Gastrocnemius medialis (tissue), 4 donors: ENCODE measurements around the gene LSM14A. TPM values are rescaled to one million over a fixed set of nuclear protein-coding genes. Genes with fewer than 3 reads are reported as not detected.

ENCODE experiments used
- ATAC-seq, 2 donors: fragments of 150-250 bp; one replicate each; pipeline ENCODE4 v1.9.1; 2016
- DNase-seq, 2 donors: peaks; one replicate each; pipeline ENCODE4 v3.0.0-alpha.2; 2019
- H3K27ac ChIP-seq, 4 donors: fragments of 200-600 bp; sonication (generic); 1 replicate in 1 of 4; 2 replicates in 3 of 4; pipeline ENCODE4 v1.5.1; 2016 to 2018; ENCODE audit warnings: mild to moderate bottlenecking in 2 of 4, moderate library complexity in 1 of 4
- H3K27me3 ChIP-seq, 3 donors: fragments of 200-600 bp; sonication (generic) in 2 of 3; 1 replicate in 1 of 3; 2 replicates in 2 of 3; pipeline versions ENCODE4 v1.5.1 to v1.6.0; 2016 to 2019; ENCODE audit warnings: mild to moderate bottlenecking in 1 of 3, moderate library complexity in 1 of 3
- H3K36me3 ChIP-seq, 2 donors: fragments of 200-600 bp; sonication (generic) in 1 of 2; one replicate each; pipeline ENCODE4 v1.5.1; 2017 to 2018
- H3K4me1 ChIP-seq, 2 donors: fragments of 200-600 bp; sonication (generic) in 1 of 2; one replicate each; pipeline ENCODE4 v1.5.1; 2016 to 2017; ENCODE audit warnings: mild to moderate bottlenecking in 2 of 2
- H3K4me3 ChIP-seq, 4 donors: fragments of 200-600 bp; sonication (generic) in 3 of 4; 1 replicate in 1 of 4; 2 replicates in 3 of 4; pipeline ENCODE4 v1.5.1; 2016 to 2019; ENCODE audit warnings: mild to moderate bottlenecking in 2 of 4
- H3K9me3 ChIP-seq, 3 donors: fragments of 200-600 bp; sonication (generic) in 2 of 3; 1 replicate in 1 of 3; 2 replicates in 2 of 3; pipeline ENCODE4 v1.5.1; 2016 to 2019
- POLR2A ChIP-seq, 2 donors: fragments of 450-650 bp; IDR thresholded peaks; one replicate each; pipeline ENCODE4 v1.6.1; 2017; ENCODE audit warnings: antibody characterized with exemption in 2 of 2, mild to moderate bottlenecking in 2 of 2, moderate library complexity in 2 of 2
- in situ Hi-C, 4 donors: fragments of 200-750 bp; cut with MboI; loops; one replicate each; pipeline versions ENCODE4 v1.15.0 to v1.8.0; 2017; ENCODE audit warnings: low sequenced_read_pairs in 4 of 4
- intact Hi-C: fragments of 100-400 bp; cut with DNase I; formaldehyde crosslinking; loops from one replicate; pipeline ENCODE4 v1.15.1; 2023; ENCODE audit warnings: low total_unique reads
- total RNA-seq, 4 donors: library from RNA; depleted of rRNA; stranded (reverse); fragments of >200 nt; gene quantifications; one replicate each; pipeline versions ENCODE4 v1.1.0 to v1.2.3, GENCODE V29; 2016
- TF ChIP-seq, protein P1 (sequence below), 5 experiments: fragments of 450-650 bp in 3 of 5; fragments of 200-600 bp in 2 of 5; sonication (generic) in 2 of 5; IDR thresholded peaks in 4 of 5; conservative IDR thresholded peaks in 1 of 5; 1 replicate in 4 of 5; 2 replicates in 1 of 5; pipeline ENCODE4 v1.5.1; 2016 to 2019; ENCODE audit warnings: antibody characterized with exemption in 5 of 5, mild to moderate bottlenecking in 3 of 5, moderate library complexity in 3 of 5

Gene LSM14A
- total RNA-seq, 4 donors from 2014 or later: 104 to 120 (median 115) TPM

DNA sequence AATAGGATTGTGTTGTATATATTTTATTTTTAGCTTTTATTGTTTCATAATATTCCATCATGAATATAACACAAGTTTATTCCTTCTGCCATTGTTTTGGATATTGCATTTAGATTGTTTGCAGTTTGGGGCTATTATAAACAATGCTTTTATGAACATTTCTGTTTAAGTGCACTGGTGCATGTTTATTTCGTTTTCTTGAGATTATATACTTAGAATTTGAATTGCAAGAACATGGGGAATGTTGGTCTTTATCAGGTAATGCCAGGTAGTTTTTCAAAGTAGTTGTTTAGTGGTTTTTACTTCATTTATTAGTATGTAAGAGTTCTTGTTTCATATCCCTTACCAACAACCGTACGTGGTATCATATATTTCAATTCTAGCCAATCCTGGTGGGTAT lies 4.3 kb downstream of the LSM14A start:
- Histone ChIP-seq H3K9me3 (no peaks in the 10 kb centered on the region), H3K27me3 (no peaks in the 10 kb centered on the region), H3K27ac (peak overlapping the region in 3 of 4 donors; percentile 4 to 98 (median 98)), H3K4me1 (peaks cover 74 to 76% of the 10 kb centered on the region in 2 donors), H3K36me3 (no peaks in the 10 kb centered on the region), H3K4me3 (peak overlapping the region in 1 of 4 donors; percentile 27)
- intact Hi-C loops: loop anchor here (5.0 kb wide), 1 partner anchor 41 kb away; no protein-coding TSS in a partner anchor
- DNase-seq: no peak
- ATAC-seq: no peak
- in situ Hi-C loops: no loop called here
- TF ChIP-seq, protein P1, sequence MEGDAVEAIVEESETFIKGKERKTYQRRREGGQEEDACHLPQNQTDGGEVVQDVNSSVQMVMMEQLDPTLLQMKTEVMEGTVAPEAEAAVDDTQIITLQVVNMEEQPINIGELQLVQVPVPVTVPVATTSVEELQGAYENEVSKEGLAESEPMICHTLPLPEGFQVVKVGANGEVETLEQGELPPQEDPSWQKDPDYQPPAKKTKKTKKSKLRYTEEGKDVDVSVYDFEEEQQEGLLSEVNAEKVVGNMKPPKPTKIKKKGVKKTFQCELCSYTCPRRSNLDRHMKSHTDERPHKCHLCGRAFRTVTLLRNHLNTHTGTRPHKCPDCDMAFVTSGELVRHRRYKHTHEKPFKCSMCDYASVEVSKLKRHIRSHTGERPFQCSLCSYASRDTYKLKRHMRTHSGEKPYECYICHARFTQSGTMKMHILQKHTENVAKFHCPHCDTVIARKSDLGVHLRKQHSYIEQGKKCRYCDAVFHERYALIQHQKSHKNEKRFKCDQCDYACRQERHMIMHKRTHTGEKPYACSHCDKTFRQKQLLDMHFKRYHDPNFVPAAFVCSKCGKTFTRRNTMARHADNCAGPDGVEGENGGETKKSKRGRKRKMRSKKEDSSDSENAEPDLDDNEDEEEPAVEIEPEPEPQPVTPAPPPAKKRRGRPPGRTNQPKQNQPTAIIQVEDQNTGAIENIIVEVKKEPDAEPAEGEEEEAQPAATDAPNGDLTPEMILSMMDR (IDR thresholded peaks at IDR 0.05 in 4 of 5, conservative IDR thresholded peaks at IDR 0.05 in 1 of 5): no peak
- no peak for TF ChIP-seq POLR2A (IDR thresholded peaks at IDR 0.05)

DNA sequence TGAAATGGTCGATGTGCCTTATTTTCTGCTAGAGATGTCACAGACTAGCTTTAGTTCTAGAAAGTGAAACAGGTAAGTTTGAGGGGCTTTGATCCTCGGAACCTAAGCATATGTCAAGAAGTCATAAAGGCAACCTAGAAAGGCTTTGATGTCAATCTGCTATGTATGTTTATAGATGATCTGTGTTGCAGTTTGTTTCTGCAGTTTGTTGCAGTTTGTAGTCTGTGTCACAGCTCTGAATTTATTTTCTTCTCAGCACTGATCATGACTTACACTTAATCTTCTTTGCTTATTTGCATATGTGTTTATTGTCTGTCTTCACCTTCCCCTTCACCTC lies 5.9 kb downstream of the LSM14A start:
- Histone ChIP-seq H3K36me3 (no peaks in the 10 kb centered on the region), H3K27ac (peak overlapping the region in 1 of 4 donors; percentile 98), H3K4me3 (no peak overlapping the region), H3K27me3 (no peaks in the 10 kb centered on the region), H3K9me3 (no peaks in the 10 kb centered on the region), H3K4me1 (peaks cover 75 to 78% of the 10 kb centered on the region in 2 donors)
- intact Hi-C loops: loop anchor here (5.0 kb wide), 1 partner anchor 39 kb away; no protein-coding TSS in a partner anchor
- TF ChIP-seq POLR2A (IDR thresholded peaks at IDR 0.05): no peak
- TF ChIP-seq, protein P1 (IDR thresholded peaks at IDR 0.05 in 4 of 5, conservative IDR thresholded peaks at IDR 0.05 in 1 of 5): no peak
- in situ Hi-C loops: no loop called here
- no peak for ATAC-seq
- no peak for DNase-seq

DNA sequence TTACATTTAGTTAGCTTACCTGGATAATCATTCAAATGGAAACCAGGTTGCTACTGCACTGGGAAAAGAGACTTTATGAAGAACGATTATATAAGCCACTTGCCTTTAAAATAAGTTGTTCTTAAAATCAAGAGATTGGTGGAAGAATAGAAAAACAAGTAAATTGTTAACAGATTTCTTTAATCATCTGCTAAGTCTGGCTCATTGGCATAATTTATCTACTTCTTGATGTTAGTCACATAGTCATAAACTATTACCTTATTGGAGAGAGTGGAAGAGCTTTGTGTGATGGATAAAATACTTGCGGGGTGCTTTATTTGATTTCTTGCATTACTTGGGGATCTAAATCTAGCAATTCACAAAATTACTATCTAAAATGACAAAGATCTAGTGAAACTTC lies 6.8 kb downstream of the LSM14A start:
- H3K4me1 ChIP-seq: peaks cover 74 to 79% of the 10 kb centered on the region in 2 donors
- ATAC-seq: no peak
- H3K4me3 ChIP-seq: no peak overlapping the region
- no peak overlapping the region for H3K27ac ChIP-seq
- no peak for DNase-seq
- intact Hi-C loops (loop anchor here (5.0 kb wide), 1 partner anchor 38 kb away; no protein-coding TSS in a partner anchor), in situ Hi-C loops (no loop called here)
- H3K27me3 ChIP-seq: no peaks in the 10 kb centered on the region
- no peaks in the 10 kb centered on the region for H3K36me3 ChIP-seq
- H3K9me3 ChIP-seq: no peaks in the 10 kb centered on the region
- no peak for TF ChIP-seq POLR2A (IDR thresholded peaks at IDR 0.05)
- TF ChIP-seq, protein P1 (IDR thresholded peaks at IDR 0.05 in 4 of 5, conservative IDR thresholded peaks at IDR 0.05 in 1 of 5): no peak

DNA sequence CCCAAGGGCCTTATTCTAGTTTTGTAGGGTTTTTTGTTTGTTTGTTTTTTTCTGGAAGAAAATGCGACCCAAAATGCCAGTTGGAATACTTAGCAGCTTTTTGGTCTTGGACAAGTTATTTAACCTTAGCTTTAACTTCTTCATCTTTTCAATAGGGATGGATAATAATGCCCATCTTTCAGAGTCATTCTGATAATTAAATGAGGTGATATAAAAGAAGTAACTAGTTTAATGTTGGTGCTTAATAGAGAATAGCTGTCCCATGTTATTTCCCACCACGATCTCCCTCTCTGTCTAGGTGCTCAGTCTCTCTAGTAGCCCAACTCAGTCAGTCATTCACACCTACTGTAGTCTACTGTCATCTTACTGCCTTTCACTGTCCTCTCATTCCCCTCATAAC lies 8.0 kb downstream of the LSM14A start:
- in situ Hi-C loops (no loop called here), intact Hi-C loops (no loop called here)
- no peaks in the 10 kb centered on the region for H3K27me3 ChIP-seq
- no peak overlapping the region for H3K27ac ChIP-seq
- TF ChIP-seq, protein P1 (IDR thresholded peaks at IDR 0.05 in 4 of 5, conservative IDR thresholded peaks at IDR 0.05 in 1 of 5): no peak
- no peak for TF ChIP-seq POLR2A (IDR thresholded peaks at IDR 0.05)
- DNase-seq: no peak
- H3K9me3 ChIP-seq: no peaks in the 10 kb centered on the region
- no peak overlapping the region for H3K4me3 ChIP-seq
- no peaks in the 10 kb centered on the region for H3K36me3 ChIP-seq
- no peak for ATAC-seq
- peaks cover 72 to 80% of the 10 kb centered on the region in 2 donors for H3K4me1 ChIP-seq

DNA sequence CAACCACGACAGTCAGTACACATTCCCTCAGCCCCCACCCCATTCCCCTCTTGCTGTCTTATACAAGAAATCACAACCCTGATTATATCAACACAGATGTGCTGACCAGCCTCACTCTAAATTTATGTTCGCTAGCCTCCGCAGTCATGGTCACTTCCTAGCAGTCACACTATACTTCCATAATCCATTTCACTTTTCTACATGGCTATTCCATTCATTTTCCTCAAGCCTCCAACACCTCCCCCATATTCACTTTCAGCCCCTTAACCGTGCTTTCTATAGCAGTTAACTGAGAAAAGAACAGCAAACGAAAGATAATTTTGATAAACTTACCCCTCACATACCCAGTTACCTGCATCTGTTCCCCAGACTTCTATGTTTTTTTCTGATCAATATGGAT lies 8.4 kb downstream of the LSM14A start:
- ATAC-seq: no peak

More for the DNA sequence above, 8.4 kb downstream of the LSM14A start:
- DNase-seq: no peak
- Histone ChIP-seq H3K9me3 (no peaks in the 10 kb centered on the region), H3K36me3 (no peaks in the 10 kb centered on the region), H3K27me3 (no peaks in the 10 kb centered on the region), H3K27ac (no peak overlapping the region), H3K4me3 (no peak overlapping the region), H3K4me1 (peaks cover 74 to 80% of the 10 kb centered on the region in 2 donors)
- TF ChIP-seq, protein P1 (IDR thresholded peaks at IDR 0.05 in 4 of 5, conservative IDR thresholded peaks at IDR 0.05 in 1 of 5): no peak
- no peak for TF ChIP-seq POLR2A (IDR thresholded peaks at IDR 0.05)
- intact Hi-C loops (no loop called here), in situ Hi-C loops (no loop called here)
